GM12864 (cell line): ENCODE results near the gene MPHOSPH8.
"Not testable (repeated sequence)": the region's sequence is repeated elsewhere in the genome, so short reads cannot be mapped to it uniquely, and the experiment has no call there.

Experiments used
- DNase-seq: peaks from one replicate; pipeline ENCODE4 v3.0.0-alpha.2; 2011; ENCODE audit warnings: low read depth
- H3K4me3 ChIP-seq: 2 replicates; pipeline ENCODE4 v1.5.1; 2011; ENCODE audit warnings: mild to moderate bottlenecking, low read depth, low read length, control low read depth
- TF ChIP-seq, protein P1 (sequence below): IDR thresholded peaks from 2 replicates; pipeline ENCODE4 v1.5.1; 2011; ENCODE audit warnings: low read depth, mild to moderate bottlenecking, moderate library complexity, low read length, control low read depth, inconsistent platforms; ENCODE audit errors: missing control alignments

Gene MPHOSPH8

DNA sequence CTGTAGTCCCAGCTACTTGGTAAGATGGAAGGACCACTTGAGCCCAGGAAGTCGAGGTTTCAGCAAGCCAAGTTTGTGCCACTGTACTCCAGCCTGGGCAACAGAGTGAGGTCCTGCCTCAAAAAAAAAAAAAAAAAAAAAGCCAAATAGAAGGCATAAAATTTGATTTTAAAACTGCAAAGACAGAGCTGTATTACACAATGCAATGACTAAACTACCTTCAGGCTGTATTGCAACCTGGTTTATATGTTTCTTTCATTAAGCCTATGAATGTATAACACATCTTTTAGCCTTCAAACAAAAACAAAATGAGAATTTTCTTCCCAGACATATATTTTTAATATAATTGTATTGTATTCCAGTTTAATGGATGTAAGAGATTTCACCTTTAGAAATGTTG lies 75.6 kb downstream of the MPHOSPH8 start:
- not testable (repeated sequence) for H3K4me3 ChIP-seq, DNase-seq

DNA sequence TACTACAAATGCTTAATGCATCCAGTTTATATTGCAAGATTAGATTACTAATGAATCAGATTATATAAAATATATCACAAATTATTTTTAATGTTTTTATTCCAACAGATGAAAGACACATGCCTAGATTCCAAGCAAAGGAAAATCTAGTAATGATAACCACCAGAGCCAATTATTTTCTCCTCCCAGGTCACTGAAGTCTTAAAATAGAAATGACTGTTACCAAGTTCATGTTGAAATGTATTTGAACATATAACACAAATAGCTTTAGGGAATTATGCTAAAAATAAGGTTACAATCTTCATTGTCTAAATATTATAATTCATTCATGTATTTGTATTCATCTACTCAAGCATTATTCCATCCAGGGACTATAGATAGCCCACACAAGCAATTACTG lies 76.3 kb downstream of the MPHOSPH8 start:
- DNase-seq, H3K4me3 ChIP-seq: not testable (repeated sequence)

DNA sequence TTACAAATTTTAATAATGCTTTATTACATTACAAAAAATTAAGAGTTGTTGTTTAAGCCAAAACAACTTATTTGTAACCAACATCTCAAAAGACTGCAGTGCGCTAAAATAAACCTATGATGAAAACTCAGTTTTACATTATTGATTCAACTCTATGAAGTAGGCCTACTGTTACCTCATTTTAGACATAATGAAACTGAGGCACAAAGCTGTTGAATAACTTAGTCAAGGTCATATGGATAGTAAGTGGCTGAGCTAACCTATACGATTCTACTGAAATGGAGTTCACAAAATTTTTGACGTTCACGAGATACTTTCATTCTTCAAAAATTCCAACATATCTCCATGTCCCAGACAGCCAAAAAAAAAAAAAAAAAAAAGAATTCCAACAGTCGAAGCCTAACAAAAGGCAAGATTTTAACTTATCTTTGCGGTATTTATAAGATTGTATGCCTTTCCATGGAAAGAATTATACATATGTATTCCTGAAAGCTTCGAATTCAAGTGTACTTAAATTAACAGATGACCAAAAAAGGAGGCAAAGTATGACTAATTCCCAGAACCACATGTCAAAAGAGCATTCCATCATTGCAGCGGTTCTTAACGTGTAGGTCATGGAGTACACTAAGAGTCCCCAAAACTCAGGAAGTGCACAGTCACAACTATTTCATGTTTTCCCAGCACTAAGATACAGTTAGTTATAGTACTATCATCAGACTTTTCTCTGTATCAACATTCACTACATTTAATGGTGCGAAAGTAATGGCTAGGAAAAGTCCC lies 79.9 kb downstream of the MPHOSPH8 start:
- DNase-seq, result peak; percentile 10
- no peak overlapping the region for H3K4me3 ChIP-seq
- TF ChIP-seq, protein P1, sequence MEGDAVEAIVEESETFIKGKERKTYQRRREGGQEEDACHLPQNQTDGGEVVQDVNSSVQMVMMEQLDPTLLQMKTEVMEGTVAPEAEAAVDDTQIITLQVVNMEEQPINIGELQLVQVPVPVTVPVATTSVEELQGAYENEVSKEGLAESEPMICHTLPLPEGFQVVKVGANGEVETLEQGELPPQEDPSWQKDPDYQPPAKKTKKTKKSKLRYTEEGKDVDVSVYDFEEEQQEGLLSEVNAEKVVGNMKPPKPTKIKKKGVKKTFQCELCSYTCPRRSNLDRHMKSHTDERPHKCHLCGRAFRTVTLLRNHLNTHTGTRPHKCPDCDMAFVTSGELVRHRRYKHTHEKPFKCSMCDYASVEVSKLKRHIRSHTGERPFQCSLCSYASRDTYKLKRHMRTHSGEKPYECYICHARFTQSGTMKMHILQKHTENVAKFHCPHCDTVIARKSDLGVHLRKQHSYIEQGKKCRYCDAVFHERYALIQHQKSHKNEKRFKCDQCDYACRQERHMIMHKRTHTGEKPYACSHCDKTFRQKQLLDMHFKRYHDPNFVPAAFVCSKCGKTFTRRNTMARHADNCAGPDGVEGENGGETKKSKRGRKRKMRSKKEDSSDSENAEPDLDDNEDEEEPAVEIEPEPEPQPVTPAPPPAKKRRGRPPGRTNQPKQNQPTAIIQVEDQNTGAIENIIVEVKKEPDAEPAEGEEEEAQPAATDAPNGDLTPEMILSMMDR, result no peak

DNA sequence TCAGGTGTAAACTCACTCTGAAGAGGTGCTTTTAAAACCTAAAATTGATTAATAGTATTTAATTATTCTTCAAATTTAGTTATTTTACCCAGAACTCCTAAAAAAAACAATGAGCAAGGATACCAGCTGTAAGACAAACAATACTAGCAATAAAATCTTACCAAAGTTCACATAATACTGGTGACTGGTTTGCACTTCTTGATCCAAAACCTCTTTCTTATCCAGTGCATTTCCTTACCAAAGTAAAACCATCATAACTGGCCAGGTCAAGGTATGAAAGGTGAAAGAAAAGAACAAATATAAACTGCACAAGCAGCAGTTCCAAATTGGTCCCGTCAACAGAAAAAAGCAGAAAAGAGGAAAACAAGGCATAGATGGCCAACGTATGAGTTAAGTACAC lies 86.6 kb downstream of the MPHOSPH8 start:
- TF ChIP-seq, protein P1, result no peak

More for the DNA sequence above, 86.6 kb downstream of the MPHOSPH8 start:
- no peak for DNase-seq
- H3K4me3 ChIP-seq, result no peak overlapping the region
